22Rv1 (cell line): ENCODE measurements around the gene PRSS57.

ENCODE experiments used
- CTCF ChIP-seq: fragments of 450-650 bp; IDR thresholded peaks from 2 replicates; pipeline ENCODE4 v1.5.1; 2017; ENCODE audit warnings: mild to moderate bottlenecking
- ZFX ChIP-seq: fragments of 450-650 bp; IDR thresholded peaks from 2 replicates; pipeline ENCODE4 v1.6.1; 2017; ENCODE audit warnings: antibody characterized with exemption, borderline replicate concordance

- no peak for TF ChIP-seq CTCF
- TF ChIP-seq ZFX: no peak
These were observed 46.9 kb downstream of the PRSS57 start for GRCh38 chr19:648305-648704.
